WTC11 (cell line): Measurements from ENCODE around the gene RAMP3. TPM values are rescaled to one million over a fixed set of nuclear protein-coding genes. Genes with fewer than 3 reads are reported as not detected.

ENCODE experiments used
- ATAC-seq: fragments of 200-7000 bp; cut with Tn5 transposase; 2 replicates; pipeline ENCODE4 v1.10.0; 2021; ENCODE audit warnings: mild to moderate bottlenecking, moderate library complexity
- Bru-seq: library from RNA; stranded (reverse); fragments of 400-500 nt; gene quantifications from one replicate; lab custom pipeline; 2021; lab: Mats Ljungman, UMichigan
- CTCF ChIA-PET: fragments of 300-600 bp; sonication (Branson Sonifier 250); formaldehyde crosslinking; loops from one replicate; lab custom pipeline; 2021; ENCODE audit warnings: antibody characterized with exemption; lab: Charles Lee
- POLR2A ChIA-PET: fragments of 350-600 bp; sonication (Branson Sonifier 250); formaldehyde crosslinking; loops from one replicate; lab custom pipeline; 2021; ENCODE audit warnings: antibody characterized with exemption; lab: Charles Lee
- DNase-seq: peaks from one replicate; pipeline ENCODE4 v3.0.0; 2021; ENCODE audit warnings: low spot score
- H3K27ac Mint-ChIP-seq: 2 replicates; pipeline ENCODE4 v1.8.0; 2021; ENCODE audit warnings: mixed read lengths
- H3K27me3 Mint-ChIP-seq: 2 replicates; pipeline ENCODE4 v1.8.0; 2021; ENCODE audit warnings: low read depth, mild to moderate bottlenecking, moderate library complexity, mixed read lengths
- H3K36me3 Mint-ChIP-seq: 2 replicates; pipeline ENCODE4 v1.8.0; 2021; ENCODE audit warnings: mixed read lengths
- H3K4me1 Mint-ChIP-seq: 2 replicates; pipeline ENCODE4 v1.8.0; 2022; ENCODE audit warnings: mixed read lengths
- H3K4me3 Mint-ChIP-seq: 2 replicates; pipeline ENCODE4 v1.8.0; 2021; ENCODE audit warnings: mild to moderate bottlenecking, moderate library complexity, mixed read lengths
- H3K9me3 Mint-ChIP-seq: 2 replicates; pipeline ENCODE4 v1.8.0; 2021; ENCODE audit warnings: mixed read lengths
- ATF1 ChIP-seq: sonication (generic); formaldehyde crosslinking; IDR thresholded peaks from 2 replicates; pipeline ENCODE4 v1.8.1; 2023; ENCODE audit warnings: mild to moderate bottlenecking, moderate library complexity, missing genetic modification reagents
- ETV6 ChIP-seq: sonication (generic); formaldehyde crosslinking; IDR thresholded peaks from 2 replicates; pipeline ENCODE4 v1.8.1; 2022; ENCODE audit warnings: mild to moderate bottlenecking, missing genetic modification reagents
- FOXK1 ChIP-seq: sonication (generic); formaldehyde crosslinking; IDR thresholded peaks from 2 replicates; pipeline ENCODE4 v1.8.0; 2022; ENCODE audit warnings: mild to moderate bottlenecking, moderate library complexity, missing genetic modification reagents
- GABPB1 ChIP-seq: sonication (generic); formaldehyde crosslinking; IDR thresholded peaks from 2 replicates; pipeline ENCODE4 v1.8.1; 2023; ENCODE audit warnings: mild to moderate bottlenecking, missing genetic modification reagents
- KAT7 ChIP-seq: sonication (generic); formaldehyde crosslinking; IDR thresholded peaks from 2 replicates; pipeline ENCODE4 v1.8.1; 2023; ENCODE audit warnings: missing genetic modification reagents, mild to moderate bottlenecking, borderline replicate concordance
- MXD4 ChIP-seq: fragments of 250-450 bp; sonication (Bioruptor Pico); IDR thresholded peaks from 2 replicates; pipeline ENCODE4 v1.8.0; 2021; ENCODE audit warnings: mild to moderate bottlenecking, moderate library complexity, borderline replicate concordance
- NFATC4 ChIP-seq: fragments of 250-450 bp; sonication (Bioruptor Pico); IDR thresholded peaks from 2 replicates; pipeline ENCODE4 v1.9.0; 2021; ENCODE audit warnings: mild to moderate bottlenecking
- NR3C1 ChIP-seq: sonication (generic); formaldehyde crosslinking; conservative IDR thresholded peaks from 2 replicates; pipeline ENCODE4 v1.8.1; 2023; ENCODE audit warnings: low read depth, mild to moderate bottlenecking, missing genetic modification reagents
- PRRX2 ChIP-seq: fragments of 250-450 bp; sonication (Bioruptor Pico); IDR thresholded peaks from 2 replicates; pipeline ENCODE4 v1.8.0; 2021; ENCODE audit warnings: mild to moderate bottlenecking
- ZNF317 ChIP-seq: sonication (generic); formaldehyde crosslinking; IDR thresholded peaks from 2 replicates; pipeline ENCODE4 v1.8.1; 2023; ENCODE audit warnings: low read depth, mild to moderate bottlenecking, moderate library complexity, missing genetic modification reagents, borderline replicate concordance
- long read RNA-seq, 3 experiments: library from RNA in 1 of 3; library from capped mRNA in 1 of 3; library from polyadenylated mRNA in 1 of 3; unstranded in 2 of 3; stranded (forward) in 1 of 3; transcript quantifications; one replicate each; pipeline ENCODE4 v2.0.0, GENCODE V29; 2021
- total RNA-seq: library from RNA; stranded (reverse); gene quantifications from 3 replicates; pipeline ENCODE4 v1.2.3, GENCODE V29; 2021
- TF ChIP-seq, protein P1 (sequence below): sonication (generic); formaldehyde crosslinking; conservative IDR thresholded peaks from 2 replicates; pipeline ENCODE4 v1.8.1; 2023; ENCODE audit warnings: mild to moderate bottlenecking, low read depth, missing genetic modification reagents, moderate library complexity
- TF ChIP-seq, protein P2 (sequence below): sonication (generic); formaldehyde crosslinking; IDR thresholded peaks from 2 replicates; pipeline ENCODE4 v1.8.0; 2023; ENCODE audit warnings: missing genetic modification reagents
- TF ChIP-seq, protein P3 (sequence below): sonication (generic); formaldehyde crosslinking; IDR thresholded peaks from 2 replicates; pipeline ENCODE4 v1.8.0; 2022; ENCODE audit warnings: mild to moderate bottlenecking, missing genetic modification reagents
- TF ChIP-seq, protein P4 (sequence below): sonication (generic); formaldehyde crosslinking; IDR thresholded peaks from 2 replicates; pipeline ENCODE4 v1.8.1; 2023; ENCODE audit warnings: mild to moderate bottlenecking, missing genetic modification reagents, borderline replicate concordance
- TF ChIP-seq, protein P5 (sequence below): sonication (generic); formaldehyde crosslinking; IDR thresholded peaks from 2 replicates; pipeline ENCODE4 v1.8.1; 2023; ENCODE audit warnings: mild to moderate bottlenecking, missing genetic modification reagents, moderate library complexity

Gene RAMP3, protein sequence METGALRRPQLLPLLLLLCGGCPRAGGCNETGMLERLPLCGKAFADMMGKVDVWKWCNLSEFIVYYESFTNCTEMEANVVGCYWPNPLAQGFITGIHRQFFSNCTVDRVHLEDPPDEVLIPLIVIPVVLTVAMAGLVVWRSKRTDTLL
- total RNA-seq (0.85 to 1.2 TPM (median 1.1 TPM) in 3 replicates), Bru-seq, nascent RNA (percentile 14 among the genes with signal in this experiment)
- long read RNA-seq, experiment 1, partial matches to known transcripts = 0 of 3 reads
- long read RNA-seq, experiment 1, other reads (novel, unspliced or antisense) = 0 of 3 reads
- long read RNA-seq, experiment 2, partial matches to known transcripts = 0 of 1 reads
- long read RNA-seq, experiment 2, other reads (novel, unspliced or antisense) = 0 of 1 reads
- long read RNA-seq, experiment 3, partial matches to known transcripts = 0 of 4 reads
- long read RNA-seq, experiment 3, other reads (novel, unspliced or antisense) = 1 of 4 reads

DNA sequence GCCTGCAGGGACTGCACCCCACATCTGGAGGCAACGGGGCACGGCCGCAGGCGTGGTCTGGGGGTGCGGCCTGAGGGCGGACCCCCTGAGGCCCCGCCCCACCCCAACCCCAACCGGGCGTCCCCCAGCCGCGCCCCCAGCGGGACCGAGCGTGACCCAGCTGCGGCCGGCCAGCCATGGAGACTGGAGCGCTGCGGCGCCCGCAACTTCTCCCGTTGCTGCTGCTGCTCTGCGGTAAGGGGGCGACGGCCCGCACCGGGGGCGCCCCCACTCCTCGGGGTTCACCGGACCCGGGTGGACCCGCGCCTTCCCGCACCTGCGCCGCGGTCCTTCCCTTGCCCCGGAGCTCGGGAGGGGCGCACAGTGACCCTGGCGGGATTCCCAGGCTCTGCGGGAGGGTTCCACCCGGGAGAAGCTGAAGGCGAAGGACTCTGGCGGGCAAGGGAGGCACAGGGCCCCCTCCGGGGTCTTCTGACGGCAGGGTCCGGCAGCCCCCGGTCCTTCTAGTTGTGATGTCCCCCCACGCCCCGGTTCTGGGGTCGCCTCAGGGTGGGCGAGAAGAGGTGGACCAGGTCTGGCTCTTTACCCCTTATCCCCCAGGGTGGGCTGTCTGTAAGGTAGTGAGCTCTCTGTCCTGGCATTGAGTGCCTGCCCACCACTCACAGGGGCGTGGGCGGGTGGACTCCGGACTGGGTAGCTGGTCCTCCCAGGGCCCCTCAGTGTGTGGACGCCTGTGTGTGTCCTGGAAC lies at the start of gene RAMP3:
Gene RAMP3 (plus strand): TSS at position 139 of the 749 bp plus-strand sequence. CDS start 38 bp downstream, at position 177.
- ChIA-PET CTCF (interaction anchor here (0.6 to 2.3 kb wide), 11 partner anchors 10 to 489 kb away, joined by 3 to 21 read pairs (median 3); no protein-coding TSS in a partner anchor), POLR2A (interaction anchor here (0.7 kb wide), 1 partner anchor 24 kb away, joined by 3 read pairs; no protein-coding TSS in a partner anchor)
- Mint-ChIP-seq H3K4me1 (peaks cover 13% of the 10 kb centered on the region; the same call in 1 of the 2 replicates), H3K27me3 (peaks cover 36% of the 10 kb centered on the region), H3K27ac (no peak within 1 kb of the TSS), H3K9me3 (no peaks in the 10 kb centered on the region), H3K36me3 (no peaks in the 10 kb centered on the region), H3K4me3 (peak within 1 kb of the TSS; percentile 72)
- ATAC-seq (peak; percentile 36), DNase-seq (peak; percentile 42)
- TF ChIP-seq PRRX2 (CRISPR knock-in tag) = no peak
- TF ChIP-seq, protein P1, sequence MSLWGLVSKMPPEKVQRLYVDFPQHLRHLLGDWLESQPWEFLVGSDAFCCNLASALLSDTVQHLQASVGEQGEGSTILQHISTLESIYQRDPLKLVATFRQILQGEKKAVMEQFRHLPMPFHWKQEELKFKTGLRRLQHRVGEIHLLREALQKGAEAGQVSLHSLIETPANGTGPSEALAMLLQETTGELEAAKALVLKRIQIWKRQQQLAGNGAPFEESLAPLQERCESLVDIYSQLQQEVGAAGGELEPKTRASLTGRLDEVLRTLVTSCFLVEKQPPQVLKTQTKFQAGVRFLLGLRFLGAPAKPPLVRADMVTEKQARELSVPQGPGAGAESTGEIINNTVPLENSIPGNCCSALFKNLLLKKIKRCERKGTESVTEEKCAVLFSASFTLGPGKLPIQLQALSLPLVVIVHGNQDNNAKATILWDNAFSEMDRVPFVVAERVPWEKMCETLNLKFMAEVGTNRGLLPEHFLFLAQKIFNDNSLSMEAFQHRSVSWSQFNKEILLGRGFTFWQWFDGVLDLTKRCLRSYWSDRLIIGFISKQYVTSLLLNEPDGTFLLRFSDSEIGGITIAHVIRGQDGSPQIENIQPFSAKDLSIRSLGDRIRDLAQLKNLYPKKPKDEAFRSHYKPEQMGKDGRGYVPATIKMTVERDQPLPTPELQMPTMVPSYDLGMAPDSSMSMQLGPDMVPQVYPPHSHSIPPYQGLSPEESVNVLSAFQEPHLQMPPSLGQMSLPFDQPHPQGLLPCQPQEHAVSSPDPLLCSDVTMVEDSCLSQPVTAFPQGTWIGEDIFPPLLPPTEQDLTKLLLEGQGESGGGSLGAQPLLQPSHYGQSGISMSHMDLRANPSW (CRISPR knock-in tag) = no peak
- TF ChIP-seq, protein P2, sequence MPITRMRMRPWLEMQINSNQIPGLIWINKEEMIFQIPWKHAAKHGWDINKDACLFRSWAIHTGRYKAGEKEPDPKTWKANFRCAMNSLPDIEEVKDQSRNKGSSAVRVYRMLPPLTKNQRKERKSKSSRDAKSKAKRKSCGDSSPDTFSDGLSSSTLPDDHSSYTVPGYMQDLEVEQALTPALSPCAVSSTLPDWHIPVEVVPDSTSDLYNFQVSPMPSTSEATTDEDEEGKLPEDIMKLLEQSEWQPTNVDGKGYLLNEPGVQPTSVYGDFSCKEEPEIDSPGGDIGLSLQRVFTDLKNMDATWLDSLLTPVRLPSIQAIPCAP (CRISPR knock-in tag) = no peak
- no peak for TF ChIP-seq MXD4 (CRISPR knock-in tag)
- TF ChIP-seq NFATC4 = no peak
- TF ChIP-seq NR3C1 (CRISPR knock-in tag) = 0 out of 2 replicates have a peak, but pooled peaks have one; percentile 36
- no peak for TF ChIP-seq GABPB1 (CRISPR knock-in tag)

DNA sequence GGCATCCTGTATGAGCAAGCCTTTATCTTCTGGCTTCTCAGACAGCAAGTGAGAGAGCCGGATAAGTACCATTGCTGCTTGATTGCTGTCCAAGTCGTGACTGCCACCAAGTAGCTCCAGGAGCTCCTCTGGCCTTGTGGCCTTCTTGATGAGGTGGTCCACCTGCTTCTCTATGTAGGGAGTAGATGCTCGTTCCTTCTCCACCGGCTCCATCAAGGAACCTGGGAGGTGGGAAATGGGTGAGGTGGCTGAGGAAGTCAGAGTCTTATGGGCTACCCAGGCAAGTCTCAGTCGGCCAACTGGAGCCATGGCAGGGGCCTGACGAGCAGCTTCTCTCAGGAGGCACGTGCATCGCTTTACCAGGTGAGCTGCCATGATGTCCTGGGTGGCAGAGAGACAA lies 48.7 kb upstream of the RAMP3 start:
- ChIA-PET POLR2A (interaction anchor here (1.1 kb wide), 1 partner anchor 123 kb away, joined by 5 read pairs; no protein-coding TSS in a partner anchor), CTCF (no interaction called here)
- H3K4me3 Mint-ChIP-seq = no peak overlapping the region
- TF ChIP-seq KAT7 (CRISPR knock-in tag) = no peak
- TF ChIP-seq, all 79 proteins: peak for 0
- Mint-ChIP-seq H3K36me3 (peaks cover 45% of the 10 kb centered on the region), H3K27ac (no peak overlapping the region), H3K4me1 (peaks cover 12% of the 10 kb centered on the region), H3K9me3 (no peaks in the 10 kb centered on the region), H3K27me3 (no peaks in the 10 kb centered on the region; the same call in 1 of the 2 replicates)
- ATAC-seq (no peak), DNase-seq (no peak)

DNA sequence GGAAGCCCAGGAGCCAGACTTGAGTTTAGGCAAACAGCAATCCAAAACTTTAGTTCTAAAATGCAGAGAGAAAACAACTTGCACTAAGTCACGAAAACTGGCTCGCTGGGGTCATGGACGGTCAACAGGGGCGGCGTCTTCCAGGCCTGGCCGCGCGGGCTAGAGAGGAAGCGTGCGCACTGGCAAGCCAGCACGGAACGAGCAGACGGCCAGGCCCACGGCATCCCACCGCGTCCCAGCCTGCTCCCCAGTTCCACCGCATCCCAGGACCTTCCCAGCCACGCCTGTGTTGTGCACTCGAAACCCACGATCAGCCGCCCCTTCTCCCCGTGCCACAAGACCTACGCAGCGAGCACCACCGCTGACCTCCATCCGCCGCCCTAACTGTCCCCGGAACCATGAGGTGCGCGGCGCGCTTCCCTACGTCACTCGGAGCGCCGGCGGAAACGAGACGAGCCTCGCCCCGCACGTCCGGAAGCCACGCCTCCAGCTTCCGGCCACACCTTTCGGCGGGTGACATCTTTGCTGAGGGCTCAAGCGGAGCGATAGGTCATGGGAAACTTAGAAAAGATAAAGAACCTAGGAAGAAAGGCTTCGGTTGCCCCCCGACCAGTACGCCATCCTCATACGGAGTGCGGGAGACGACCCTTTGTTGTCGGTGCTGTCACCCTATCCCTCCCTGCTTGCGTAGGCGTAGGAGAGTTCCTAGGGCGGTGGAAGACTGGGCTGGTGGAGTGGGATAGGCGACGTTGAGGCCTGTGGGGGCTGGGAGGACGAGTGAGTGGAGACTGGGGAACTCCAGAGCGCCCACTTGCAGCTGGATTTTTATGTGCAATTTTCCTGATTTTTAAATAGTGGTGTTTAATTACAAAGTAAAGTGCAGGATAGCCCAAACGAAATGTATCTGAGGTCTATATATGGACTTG lies 46.0 kb upstream of the RAMP3 start, which contains the start of gene TBRG4:
Gene TBRG4 (minus strand): TSS at position 400 of the 926 bp plus-strand sequence. CDS start 2,460 bp downstream, outside the sequence.
- ChIA-PET POLR2A (interaction anchor here (0.5 to 2.2 kb wide), 8 partner anchors 10 to 226 kb away, joined by 3 to 7 read pairs (median 5); partner anchors contain the start of genes NACAD and PURB), CTCF (interaction anchor here (0.9 to 2.0 kb wide), 9 partner anchors 12 to 263 kb away, joined by 3 to 15 read pairs (median 3); no protein-coding TSS in a partner anchor)
- H3K36me3 Mint-ChIP-seq = peaks cover 22% of the 10 kb centered on the region
- peaks cover 12% of the 10 kb centered on the region for H3K4me1 Mint-ChIP-seq
- ATAC-seq (peak; percentile 94), DNase-seq (peak; percentile 93)
- peak within 1 kb of the TSS; percentile 99 for H3K4me3 Mint-ChIP-seq
- peaks cover 14% of the 10 kb centered on the region for H3K27me3 Mint-ChIP-seq
- H3K9me3 Mint-ChIP-seq = no peaks in the 10 kb centered on the region
- peak within 1 kb of the TSS; percentile 99 for H3K27ac Mint-ChIP-seq
- TF ChIP-seq ATF1 (CRISPR knock-in tag) (peak; percentile 92; the same call in 1 of the 2 replicates), ZNF317 (CRISPR knock-in tag) (peak; percentile 49; the same call in 1 of the 2 replicates), NFATC4 (no peak), ETV6 (peak; percentile 93), FOXK1 (CRISPR knock-in tag) (peak; percentile 98)
- TF ChIP-seq, protein P3, sequence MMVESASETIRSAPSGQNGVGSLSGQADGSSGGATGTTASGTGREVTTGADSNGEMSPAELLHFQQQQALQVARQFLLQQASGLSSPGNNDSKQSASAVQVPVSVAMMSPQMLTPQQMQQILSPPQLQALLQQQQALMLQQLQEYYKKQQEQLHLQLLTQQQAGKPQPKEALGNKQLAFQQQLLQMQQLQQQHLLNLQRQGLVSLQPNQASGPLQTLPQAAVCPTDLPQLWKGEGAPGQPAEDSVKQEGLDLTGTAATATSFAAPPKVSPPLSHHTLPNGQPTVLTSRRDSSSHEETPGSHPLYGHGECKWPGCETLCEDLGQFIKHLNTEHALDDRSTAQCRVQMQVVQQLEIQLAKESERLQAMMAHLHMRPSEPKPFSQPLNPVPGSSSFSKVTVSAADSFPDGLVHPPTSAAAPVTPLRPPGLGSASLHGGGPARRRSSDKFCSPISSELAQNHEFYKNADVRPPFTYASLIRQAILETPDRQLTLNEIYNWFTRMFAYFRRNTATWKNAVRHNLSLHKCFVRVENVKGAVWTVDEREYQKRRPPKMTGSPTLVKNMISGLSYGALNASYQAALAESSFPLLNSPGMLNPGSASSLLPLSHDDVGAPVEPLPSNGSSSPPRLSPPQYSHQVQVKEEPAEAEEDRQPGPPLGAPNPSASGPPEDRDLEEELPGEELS (CRISPR knock-in tag) = peak; percentile 94
- TF ChIP-seq, protein P4, sequence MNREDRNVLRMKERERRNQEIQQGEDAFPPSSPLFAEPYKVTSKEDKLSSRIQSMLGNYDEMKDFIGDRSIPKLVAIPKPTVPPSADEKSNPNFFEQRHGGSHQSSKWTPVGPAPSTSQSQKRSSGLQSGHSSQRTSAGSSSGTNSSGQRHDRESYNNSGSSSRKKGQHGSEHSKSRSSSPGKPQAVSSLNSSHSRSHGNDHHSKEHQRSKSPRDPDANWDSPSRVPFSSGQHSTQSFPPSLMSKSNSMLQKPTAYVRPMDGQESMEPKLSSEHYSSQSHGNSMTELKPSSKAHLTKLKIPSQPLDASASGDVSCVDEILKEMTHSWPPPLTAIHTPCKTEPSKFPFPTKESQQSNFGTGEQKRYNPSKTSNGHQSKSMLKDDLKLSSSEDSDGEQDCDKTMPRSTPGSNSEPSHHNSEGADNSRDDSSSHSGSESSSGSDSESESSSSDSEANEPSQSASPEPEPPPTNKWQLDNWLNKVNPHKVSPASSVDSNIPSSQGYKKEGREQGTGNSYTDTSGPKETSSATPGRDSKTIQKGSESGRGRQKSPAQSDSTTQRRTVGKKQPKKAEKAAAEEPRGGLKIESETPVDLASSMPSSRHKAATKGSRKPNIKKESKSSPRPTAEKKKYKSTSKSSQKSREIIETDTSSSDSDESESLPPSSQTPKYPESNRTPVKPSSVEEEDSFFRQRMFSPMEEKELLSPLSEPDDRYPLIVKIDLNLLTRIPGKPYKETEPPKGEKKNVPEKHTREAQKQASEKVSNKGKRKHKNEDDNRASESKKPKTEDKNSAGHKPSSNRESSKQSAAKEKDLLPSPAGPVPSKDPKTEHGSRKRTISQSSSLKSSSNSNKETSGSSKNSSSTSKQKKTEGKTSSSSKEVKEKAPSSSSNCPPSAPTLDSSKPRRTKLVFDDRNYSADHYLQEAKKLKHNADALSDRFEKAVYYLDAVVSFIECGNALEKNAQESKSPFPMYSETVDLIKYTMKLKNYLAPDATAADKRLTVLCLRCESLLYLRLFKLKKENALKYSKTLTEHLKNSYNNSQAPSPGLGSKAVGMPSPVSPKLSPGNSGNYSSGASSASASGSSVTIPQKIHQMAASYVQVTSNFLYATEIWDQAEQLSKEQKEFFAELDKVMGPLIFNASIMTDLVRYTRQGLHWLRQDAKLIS = no peak
- TF ChIP-seq, protein P5, sequence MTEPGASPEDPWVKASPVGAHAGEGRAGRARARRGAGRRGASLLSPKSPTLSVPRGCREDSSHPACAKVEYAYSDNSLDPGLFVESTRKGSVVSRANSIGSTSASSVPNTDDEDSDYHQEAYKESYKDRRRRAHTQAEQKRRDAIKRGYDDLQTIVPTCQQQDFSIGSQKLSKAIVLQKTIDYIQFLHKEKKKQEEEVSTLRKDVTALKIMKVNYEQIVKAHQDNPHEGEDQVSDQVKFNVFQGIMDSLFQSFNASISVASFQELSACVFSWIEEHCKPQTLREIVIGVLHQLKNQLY (CRISPR knock-in tag) = 0 out of 2 replicates have a peak, but pooled peaks have one; percentile 70
